Head of caudate nucleus (tissue), 42 donors: ENCODE measurements around the gene PPP1R18.
A peak's percentile ranks its signal among the peaks of the same experiment; 100 is the strongest.
"Not testable (repeated sequence)": the region's sequence is repeated elsewhere in the genome, so short reads cannot be mapped to it uniquely, and the experiment has no call there.

Experiments used
- DNase-seq, 42 donors: peaks; one replicate each; pipeline versions ENCODE4 v3.0.0 to v3.0.0-alpha.2; 2020 to 2021; ENCODE audit warnings: mixed read lengths in 7 of 42
- intact Hi-C: fragments of 100-400 bp; cut with DNase I; formaldehyde crosslinking; loops from one replicate; pipeline ENCODE4 v1.15.0; 2022

PPP1R18 gene

GRCh38 chr6:30679765-30680535 is 6.5 kb downstream of the PPP1R18 start:
- intact Hi-C loops = loop anchor here (1.0 to 10.0 kb wide), 2 partner anchors 42 to 55 kb away; partner anchors contain the start of gene ATAT1
- DNase-seq = no peak

GRCh38 chr6:30678964-30679726 is 7.3 kb downstream of the PPP1R18 start:
- intact Hi-C loops = loop anchor here (1.0 to 10.0 kb wide), 2 partner anchors 43 to 54 kb away; partner anchors contain the start of gene ATAT1
- peak; percentile 70 to 96 (median 91) for DNase-seq

- intact Hi-C loops = loop anchor here (10.0 kb wide), 1 partner anchor 52 kb away; the partner anchor contains the start of gene ATAT1
- no peak for DNase-seq
Observed at GRCh38 chr6:30676660-30677285, 9.7 kb downstream of the PPP1R18 start.

DNA sequence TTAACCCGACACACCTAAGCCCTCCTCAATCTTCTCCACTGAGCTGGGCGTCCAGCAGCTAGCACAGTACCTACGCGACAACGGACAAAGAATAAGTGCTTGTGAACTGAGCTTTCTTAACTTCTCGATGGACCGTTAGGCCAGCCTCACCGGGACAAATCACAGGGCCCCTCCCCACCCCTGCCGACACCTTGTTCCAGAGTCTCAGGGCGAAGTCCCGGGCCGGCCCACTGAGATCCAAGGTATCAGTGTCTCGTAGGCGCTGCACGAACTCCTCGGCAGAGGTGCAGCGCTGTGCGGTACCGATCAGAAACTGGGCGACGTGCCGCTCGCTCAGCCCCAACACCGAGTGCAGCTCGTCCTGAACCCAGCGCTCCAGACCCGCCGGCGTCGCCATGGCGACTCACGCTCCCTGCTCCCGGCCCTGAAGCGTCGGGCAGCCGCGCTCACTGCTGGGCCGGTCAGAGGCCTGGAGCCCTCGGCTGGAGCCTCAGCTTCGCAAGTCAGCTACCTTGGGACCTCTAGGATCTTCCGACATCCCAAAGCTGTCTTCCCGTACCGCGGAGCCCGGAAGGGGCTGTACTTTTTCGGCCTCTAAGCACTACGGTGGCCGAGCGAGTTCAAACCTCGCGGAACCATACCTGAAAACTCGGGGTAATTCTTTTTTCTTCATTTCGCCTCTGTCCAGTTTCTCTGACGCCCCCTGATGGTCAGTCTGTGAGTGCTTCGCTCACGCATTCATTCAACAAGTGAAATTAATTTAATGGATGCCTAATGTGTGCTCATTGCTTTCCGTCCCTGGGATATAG is 13.8 kb downstream of the PPP1R18 start, which contains the start of gene DHX16:
Gene DHX16 (minus strand): TSS at position 562 of the 809 bp plus-strand sequence. CDS start 165 bp downstream, at position 397.
- peak; percentile 79 to 97 (median 92) for DNase-seq

DNA sequence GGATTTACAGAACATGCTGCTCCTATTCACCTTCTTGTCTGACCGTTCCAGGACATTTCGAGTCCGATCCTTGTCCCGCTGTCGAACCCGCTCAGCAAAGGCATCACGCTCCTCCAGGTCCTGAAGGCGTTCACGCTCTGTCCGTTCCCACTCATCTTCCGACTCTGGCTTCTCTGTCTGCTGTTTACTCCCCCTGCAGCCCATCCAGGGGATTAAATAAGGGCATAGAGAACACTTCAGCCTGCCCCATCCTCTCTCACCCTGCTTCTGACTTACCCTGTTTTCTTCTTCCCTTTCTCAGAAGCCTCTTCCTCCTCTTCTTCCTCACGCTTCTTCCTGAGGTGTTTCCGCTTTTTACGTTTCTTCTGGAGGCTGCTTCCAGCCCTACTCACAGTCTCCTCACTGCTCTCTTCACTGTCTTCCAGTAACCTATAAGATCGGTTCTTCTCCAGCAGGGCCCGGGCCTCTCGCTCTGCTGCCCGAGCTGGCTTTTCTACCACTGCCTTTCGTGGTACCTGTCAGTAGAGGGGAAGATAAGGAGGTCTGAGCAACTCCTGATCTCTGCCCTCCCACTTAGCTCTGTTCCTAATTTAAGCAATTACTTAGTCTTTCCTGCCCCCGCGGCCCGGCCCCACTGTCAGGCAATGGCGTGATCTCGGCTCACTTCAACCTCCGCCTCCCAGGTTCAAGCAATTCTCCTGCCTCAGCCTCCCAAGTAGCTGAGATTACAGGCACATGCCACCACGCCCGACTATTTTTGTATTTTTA is 15.5 kb downstream of the PPP1R18 start:
- intact Hi-C loops = loop anchor here (10.0 kb wide), 1 partner anchor 46 kb away; the partner anchor contains the start of gene ATAT1
- DNase-seq = peak in 19 of 42 donors; percentile 26 to 75 (median 48)

More for the DNA sequence above, 13.8 kb downstream of the PPP1R18 start, which contains the start of gene DHX16:
- intact Hi-C loops = loop anchor here (10.0 kb wide), 1 partner anchor 48 kb away; the partner anchor contains the start of gene ATAT1

DNA sequence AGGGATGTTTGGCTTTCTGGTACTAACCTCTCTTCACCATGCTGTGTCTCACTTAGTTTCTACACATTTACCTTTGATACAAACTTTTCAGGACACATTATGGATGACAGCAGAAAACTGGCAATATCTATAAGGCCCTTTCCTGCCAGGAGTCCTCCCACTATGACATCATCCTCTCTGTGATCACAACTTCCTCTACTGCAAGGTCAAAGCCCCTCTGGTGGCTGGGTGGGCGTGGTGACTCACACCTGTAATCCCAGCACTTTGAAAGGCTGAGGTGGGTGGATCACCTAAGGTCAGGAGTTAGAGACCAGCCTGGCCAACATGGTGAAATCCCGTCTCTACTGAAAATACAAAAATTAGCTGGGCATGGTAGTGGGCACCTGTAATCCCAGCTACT is 20.1 kb downstream of the PPP1R18 start:
- peak in 1 of 42 donors; percentile 45 for DNase-seq
- intact Hi-C loops = not testable (repeated sequence)

DNA sequence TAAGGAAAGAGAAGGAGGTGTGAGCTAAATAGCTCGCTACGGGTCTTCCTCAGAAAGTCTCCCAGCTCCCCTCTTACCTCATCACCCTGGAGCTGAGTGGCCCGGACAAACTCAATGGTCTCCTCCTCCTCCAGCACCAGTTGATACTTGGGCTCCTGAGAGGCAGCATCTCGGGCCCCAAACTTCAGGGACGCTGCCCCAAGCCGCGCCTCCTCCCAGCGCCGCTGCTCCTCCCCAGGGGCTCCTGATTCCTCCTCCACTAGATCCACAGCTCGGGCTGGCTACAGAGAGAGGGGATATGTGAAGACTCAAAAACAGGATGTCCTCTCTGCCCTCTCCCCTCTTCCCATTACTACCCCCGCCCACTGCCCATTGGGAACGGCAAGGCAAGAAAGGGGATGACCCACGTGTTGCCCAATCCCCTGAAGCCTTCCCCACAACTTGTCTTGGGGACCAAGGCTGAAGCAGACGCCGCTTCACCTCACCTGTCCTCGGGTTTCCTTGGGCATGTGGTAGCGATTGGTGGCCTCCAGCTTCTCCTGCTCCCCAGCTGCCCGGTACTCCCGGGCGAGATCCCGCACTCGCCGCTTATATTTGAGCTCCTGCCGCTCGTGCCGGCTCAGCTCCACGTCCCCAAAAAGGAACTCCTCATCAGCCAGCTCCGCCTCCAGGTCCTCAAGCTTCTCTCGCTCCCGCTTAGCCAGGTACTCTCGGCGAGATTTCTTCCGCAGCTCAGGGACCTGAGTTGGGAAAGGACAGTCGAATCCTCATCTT is 21.3 kb downstream of the PPP1R18 start:
- DNase-seq = no peak
- intact Hi-C loops = no loop called here

- DNase-seq, intact Hi-C loops: not testable (repeated sequence)
Observed at GRCh38 chr6:30657922-30658321, 28.5 kb downstream of the PPP1R18 start.

DNA sequence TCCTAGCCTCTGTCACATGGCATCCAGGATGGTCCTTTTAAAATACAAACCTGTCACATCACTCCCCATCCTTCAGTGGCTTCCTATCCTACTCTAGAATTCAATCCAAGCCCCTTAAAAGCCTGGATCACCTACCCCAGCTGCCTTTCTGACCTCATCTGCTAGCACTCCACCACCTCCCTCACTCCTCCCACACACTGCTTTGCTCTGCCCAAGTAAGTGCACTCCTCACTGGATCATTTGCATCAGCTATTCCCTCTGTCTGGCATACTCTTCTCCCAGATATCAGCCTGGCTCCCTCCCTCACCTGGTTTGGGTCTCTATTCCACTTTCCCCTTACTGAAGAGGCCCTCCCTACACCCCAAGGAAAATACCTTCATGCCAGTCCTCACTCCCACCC is 29.0 kb downstream of the PPP1R18 start:
- peak in 21 of 42 donors; percentile 27 to 80 (median 51) for DNase-seq
- intact Hi-C loops = no loop called here

DNA sequence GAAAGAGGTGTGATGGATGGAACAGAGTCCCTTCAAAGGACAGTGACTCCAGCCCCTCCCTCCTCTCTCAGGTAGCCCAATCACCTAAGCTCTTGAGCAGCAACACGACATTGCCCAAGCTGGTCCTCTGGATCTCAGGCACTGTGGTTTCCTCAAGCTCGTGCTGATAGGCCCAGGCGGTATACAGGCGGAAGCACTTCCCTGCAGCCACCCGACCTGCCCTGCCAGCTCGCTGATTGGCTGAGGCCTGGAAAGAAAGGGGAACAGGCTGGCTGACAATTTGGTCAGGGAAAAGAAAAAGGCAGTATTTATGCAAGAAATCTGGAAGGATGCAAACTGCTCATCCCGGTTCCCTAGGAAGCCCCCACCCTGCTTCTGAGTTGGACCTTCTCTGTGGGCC is 29.9 kb downstream of the PPP1R18 start:
- intact Hi-C loops = no loop called here
- DNase-seq = peak in 3 of 42 donors; percentile 19 to 46 (median 41)

DNA sequence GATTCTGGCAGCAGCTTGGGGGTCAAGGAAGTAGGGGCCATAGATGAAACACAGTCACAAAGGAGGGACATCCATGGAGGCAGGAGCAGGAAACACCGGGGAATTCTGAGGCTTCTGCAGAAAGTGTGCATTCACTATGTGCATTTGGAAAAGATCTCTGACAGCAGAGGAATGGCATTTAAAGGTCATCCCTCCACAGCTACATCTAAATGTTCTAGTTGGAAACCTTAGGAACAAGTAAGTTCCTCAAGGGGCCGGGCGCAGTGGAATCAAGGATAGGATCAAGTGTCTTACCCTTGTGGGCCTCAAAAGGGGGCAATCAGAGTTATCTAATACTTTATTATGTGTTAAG is 30.7 kb downstream of the PPP1R18 start:
- DNase-seq = no peak
- intact Hi-C loops = no loop called here

DNA sequence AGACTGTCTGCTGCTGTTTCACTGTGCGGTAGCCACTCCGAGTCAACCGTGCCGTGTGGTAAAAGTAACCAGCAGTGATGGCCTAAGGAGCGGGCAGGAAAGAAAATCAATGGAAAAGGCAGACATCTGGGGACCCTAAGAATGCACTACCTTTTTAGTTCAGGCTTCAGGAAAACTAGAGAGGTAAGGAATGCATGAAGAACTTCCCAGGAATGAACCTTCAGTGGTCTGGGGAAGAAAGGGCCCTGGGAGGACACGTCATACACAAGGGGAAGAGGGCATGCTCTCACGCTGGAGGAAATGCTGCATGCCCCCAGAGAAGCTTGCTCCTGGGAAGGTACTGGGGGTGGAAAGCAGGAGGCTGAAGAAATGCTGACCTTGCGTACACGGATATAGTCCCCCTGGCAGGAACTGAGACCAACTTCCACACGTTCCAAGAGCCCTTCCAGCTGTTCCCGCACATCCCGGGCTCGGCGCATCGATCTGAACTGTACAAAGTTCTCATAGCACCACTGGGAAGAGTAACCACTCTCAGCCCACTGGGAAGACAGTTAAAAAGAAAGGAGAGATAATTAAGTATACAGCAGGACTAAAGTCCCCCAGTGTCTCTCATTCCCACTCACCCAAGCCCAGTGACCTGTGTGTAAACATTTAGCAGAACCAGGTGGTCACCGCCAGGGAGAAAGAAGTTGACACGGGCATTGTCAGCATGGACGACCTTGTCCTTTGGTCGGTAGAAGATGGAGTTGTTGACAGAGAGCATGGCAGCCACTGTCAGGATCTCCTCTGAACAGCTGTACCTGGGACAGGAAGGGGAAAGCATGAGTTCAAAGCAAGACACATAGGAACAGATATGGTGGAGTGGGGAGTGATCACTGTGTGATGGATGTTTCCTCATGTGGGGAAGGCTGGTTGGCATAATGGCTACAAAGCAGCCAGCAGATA is 31.4 kb downstream of the PPP1R18 start:
- intact Hi-C loops = no loop called here
- no peak for DNase-seq

GRCh38 chr6:30651143-30651542 is 35.3 kb downstream of the PPP1R18 start:
- no peak for DNase-seq
- intact Hi-C loops = no loop called here

DNA sequence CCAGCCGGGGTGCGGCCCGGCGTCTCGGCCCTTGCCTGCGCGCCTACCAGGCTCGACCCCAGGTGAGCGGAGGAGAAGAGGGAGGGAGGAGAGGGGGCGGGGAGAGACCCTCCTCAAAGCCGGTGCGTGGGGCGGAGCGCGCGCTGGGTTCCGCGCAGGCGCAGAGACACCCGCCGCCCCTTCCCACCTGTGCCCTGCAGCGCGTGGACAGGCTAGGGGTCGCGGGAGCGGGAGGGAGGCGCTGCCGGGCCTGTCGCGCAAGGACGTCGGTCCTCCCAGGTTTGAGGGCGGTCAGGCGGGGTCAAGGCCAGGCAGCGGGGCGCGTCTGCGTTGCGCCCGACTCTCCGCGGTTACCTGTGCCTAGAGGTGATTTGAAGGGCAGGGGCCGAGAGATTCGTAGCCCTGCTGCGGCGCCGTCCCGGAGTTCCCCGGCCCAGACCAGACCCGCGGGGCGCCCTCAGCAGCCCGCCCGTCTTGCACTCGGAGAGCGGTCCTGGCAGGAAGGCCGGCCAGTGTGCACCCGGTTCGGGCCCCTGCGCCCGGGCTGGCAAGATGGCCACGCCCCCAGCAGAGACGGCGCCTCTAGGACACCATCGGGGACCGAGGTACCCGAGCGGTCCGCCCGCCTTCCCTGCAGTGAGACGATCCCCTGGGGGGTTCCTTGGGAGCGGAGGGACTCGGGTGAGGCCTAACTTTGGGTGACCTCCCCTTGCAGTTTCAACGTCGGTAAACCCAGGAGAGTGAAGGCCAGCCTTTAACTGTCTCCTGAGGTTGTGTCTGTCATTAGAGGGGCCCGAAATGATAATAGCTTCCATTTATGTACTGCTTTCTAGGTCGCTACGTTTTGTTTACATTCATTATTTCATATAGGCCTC is 39.0 kb downstream of the PPP1R18 start:
- peak; percentile 36 to 88 (median 74) for DNase-seq
- intact Hi-C loops = no loop called here
